IMR-90 (cell line): ENCODE results near the gene ZNF786.

ENCODE experiments used
- BHLHE40 ChIP-seq: fragments of 150-350 bp; IDR thresholded peaks from 2 replicates; pipeline ENCODE4 v1.6.1; 2016; ENCODE audit warnings: mild to moderate bottlenecking, low read depth, low read length
- POLR2A ChIP-seq: IDR thresholded peaks from 2 replicates; pipeline ENCODE4 v1.6.1; 2012; ENCODE audit warnings: mild to moderate bottlenecking, low read depth, low read length
- RCOR1 ChIP-seq: IDR thresholded peaks from 2 replicates; pipeline ENCODE4 v1.6.1; 2012; ENCODE audit warnings: mild to moderate bottlenecking, low read length, improper control_type of control experiment; ENCODE audit not compliant: insufficient replicate concordance
- RFX5 ChIP-seq: IDR thresholded peaks from 2 replicates; pipeline ENCODE4 v1.8.0; 2012; ENCODE audit warnings: low read depth, mild to moderate bottlenecking, low read length, moderate library complexity
- TF ChIP-seq, protein P1 (sequence below): conservative IDR thresholded peaks from 2 replicates; pipeline ENCODE4 v1.5.1; 2012; ENCODE audit warnings: mild to moderate bottlenecking, low read depth, low read length, improper control_type of control experiment

DNA sequence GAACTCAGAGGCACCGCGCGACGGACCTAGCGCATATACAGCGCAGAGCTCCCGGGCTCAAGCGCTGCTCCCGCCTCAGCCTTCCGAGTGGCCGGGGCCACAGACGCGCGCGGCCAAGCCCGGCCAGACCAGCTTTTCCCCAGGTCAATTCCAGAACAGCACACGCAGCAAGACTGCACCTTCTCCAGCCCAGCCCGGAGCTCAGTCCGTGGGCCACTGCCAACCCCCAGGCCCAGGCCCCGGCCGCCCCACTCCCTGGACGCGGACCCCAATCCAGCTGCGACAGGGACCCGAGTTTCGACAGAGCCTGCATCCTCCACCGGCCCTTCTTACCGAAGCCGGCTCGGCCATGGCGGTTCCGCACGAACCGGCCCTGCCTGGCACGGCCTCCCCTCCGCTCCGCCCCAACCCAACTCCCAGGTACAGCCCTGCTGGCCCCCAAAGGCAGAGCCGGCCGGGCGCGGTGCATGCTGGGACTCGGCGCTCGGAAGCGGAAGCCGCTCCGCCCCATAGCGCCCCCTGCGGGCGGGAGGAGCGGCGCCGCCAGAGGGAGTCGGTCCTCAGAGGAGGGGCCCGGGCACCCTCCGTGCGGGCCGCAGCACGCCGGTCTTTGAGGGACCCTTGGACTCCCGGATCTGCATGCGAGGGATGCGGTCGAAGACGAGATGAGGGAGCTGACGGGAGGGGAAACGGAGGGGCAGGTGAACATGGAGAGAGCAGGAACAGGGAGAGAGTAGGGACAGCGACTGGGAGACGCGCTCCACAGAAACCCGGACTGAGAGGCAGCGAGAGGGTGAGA is 35.5 kb upstream of the ZNF786 start, which contains the start of gene ZNF425:
- TF ChIP-seq, protein P1, sequence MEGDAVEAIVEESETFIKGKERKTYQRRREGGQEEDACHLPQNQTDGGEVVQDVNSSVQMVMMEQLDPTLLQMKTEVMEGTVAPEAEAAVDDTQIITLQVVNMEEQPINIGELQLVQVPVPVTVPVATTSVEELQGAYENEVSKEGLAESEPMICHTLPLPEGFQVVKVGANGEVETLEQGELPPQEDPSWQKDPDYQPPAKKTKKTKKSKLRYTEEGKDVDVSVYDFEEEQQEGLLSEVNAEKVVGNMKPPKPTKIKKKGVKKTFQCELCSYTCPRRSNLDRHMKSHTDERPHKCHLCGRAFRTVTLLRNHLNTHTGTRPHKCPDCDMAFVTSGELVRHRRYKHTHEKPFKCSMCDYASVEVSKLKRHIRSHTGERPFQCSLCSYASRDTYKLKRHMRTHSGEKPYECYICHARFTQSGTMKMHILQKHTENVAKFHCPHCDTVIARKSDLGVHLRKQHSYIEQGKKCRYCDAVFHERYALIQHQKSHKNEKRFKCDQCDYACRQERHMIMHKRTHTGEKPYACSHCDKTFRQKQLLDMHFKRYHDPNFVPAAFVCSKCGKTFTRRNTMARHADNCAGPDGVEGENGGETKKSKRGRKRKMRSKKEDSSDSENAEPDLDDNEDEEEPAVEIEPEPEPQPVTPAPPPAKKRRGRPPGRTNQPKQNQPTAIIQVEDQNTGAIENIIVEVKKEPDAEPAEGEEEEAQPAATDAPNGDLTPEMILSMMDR = peak; percentile 97
- TF ChIP-seq RFX5 (no peak), RCOR1 (peak; percentile 32), POLR2A (peak; percentile 97), BHLHE40 (no peak)
